Activated naive CD8-positive, alpha-beta T cell (primary cell): Measurements from ENCODE around the gene YES1.

Experiments
- H3K27ac Mint-ChIP-seq: one replicate; pipeline ENCODE4 v1.8.0; 2021; ENCODE audit warnings: mixed read lengths
- H3K27me3 Mint-ChIP-seq: one replicate; pipeline ENCODE4 v1.8.0; 2021; ENCODE audit warnings: mixed read lengths
- H3K36me3 Mint-ChIP-seq: one replicate; pipeline ENCODE4 v1.8.0; 2021; ENCODE audit warnings: mixed read lengths
- H3K4me1 Mint-ChIP-seq: one replicate; pipeline ENCODE4 v1.8.0; 2021; ENCODE audit warnings: low read depth, mixed read lengths
- H3K4me3 Mint-ChIP-seq: one replicate; pipeline ENCODE4 v1.8.0; 2021; ENCODE audit warnings: mild to moderate bottlenecking, mixed read lengths
- H3K9me3 Mint-ChIP-seq: one replicate; pipeline ENCODE4 v1.8.0; 2021; ENCODE audit warnings: low read depth, mixed read lengths

YES1 gene

GRCh38 chr18:832085-832681 is 20.1 kb upstream of the YES1 start:
- peaks cover 28% of the 10 kb centered on the region for H3K4me1 Mint-ChIP-seq
- H3K27me3 Mint-ChIP-seq, result no peaks in the 10 kb centered on the region
- H3K9me3 Mint-ChIP-seq, result no peaks in the 10 kb centered on the region
- no peak overlapping the region for H3K27ac Mint-ChIP-seq
- H3K4me3 Mint-ChIP-seq, result no peak overlapping the region
- H3K36me3 Mint-ChIP-seq, result no peaks in the 10 kb centered on the region

- Mint-ChIP-seq H3K27me3 (no peaks in the 10 kb centered on the region), H3K4me3 (peak overlapping the region; percentile 73), H3K36me3 (no peaks in the 10 kb centered on the region)
Measured at GRCh38 chr18:830315-830901, 18.4 kb upstream of the YES1 start.

GRCh38 chr18:829432-829831 is 17.4 kb upstream of the YES1 start:
- no peaks in the 10 kb centered on the region for H3K27me3 Mint-ChIP-seq
- H3K4me3 Mint-ChIP-seq, result no peak overlapping the region
- no peak overlapping the region for H3K27ac Mint-ChIP-seq
- H3K36me3 Mint-ChIP-seq, result no peaks in the 10 kb centered on the region
- no peaks in the 10 kb centered on the region for H3K9me3 Mint-ChIP-seq
- H3K4me1 Mint-ChIP-seq, result peaks cover 36% of the 10 kb centered on the region

More at GRCh38 chr18:830315-830901, 18.4 kb upstream of the YES1 start:
- Mint-ChIP-seq H3K27ac (peak overlapping the region; percentile 36), H3K4me1 (peaks cover 36% of the 10 kb centered on the region), H3K9me3 (no peaks in the 10 kb centered on the region)

- no peak overlapping the region for H3K27ac Mint-ChIP-seq
- no peaks in the 10 kb centered on the region for H3K27me3 Mint-ChIP-seq
- H3K4me3 Mint-ChIP-seq, result no peak overlapping the region
Measured at GRCh38 chr18:827093-827677, 15.1 kb upstream of the YES1 start.

GRCh38 chr18:825891-826585 is 14.0 kb upstream of the YES1 start:
- Mint-ChIP-seq H3K36me3 (no peaks in the 10 kb centered on the region), H3K27ac (no peak overlapping the region), H3K9me3 (no peaks in the 10 kb centered on the region), H3K4me1 (peaks cover 26% of the 10 kb centered on the region), H3K27me3 (no peaks in the 10 kb centered on the region), H3K4me3 (no peak overlapping the region)

More at GRCh38 chr18:827093-827677, 15.1 kb upstream of the YES1 start:
- Mint-ChIP-seq H3K36me3 (no peaks in the 10 kb centered on the region), H3K9me3 (no peaks in the 10 kb centered on the region), H3K4me1 (peaks cover 34% of the 10 kb centered on the region)

- no peaks in the 10 kb centered on the region for H3K36me3 Mint-ChIP-seq
- H3K27me3 Mint-ChIP-seq, result no peaks in the 10 kb centered on the region
- no peaks in the 10 kb centered on the region for H3K9me3 Mint-ChIP-seq
Measured at GRCh38 chr18:824179-824578, 12.1 kb upstream of the YES1 start.

GRCh38 chr18:820591-821165 is 8.6 kb upstream of the YES1 start:
- Mint-ChIP-seq H3K4me1 (peaks cover 12% of the 10 kb centered on the region), H3K9me3 (no peaks in the 10 kb centered on the region), H3K4me3 (no peak overlapping the region), H3K27ac (no peak overlapping the region), H3K36me3 (no peaks in the 10 kb centered on the region), H3K27me3 (no peaks in the 10 kb centered on the region)

More at GRCh38 chr18:824179-824578, 12.1 kb upstream of the YES1 start:
- H3K4me3 Mint-ChIP-seq, result no peak overlapping the region
- H3K4me1 Mint-ChIP-seq, result peaks cover 15% of the 10 kb centered on the region
- H3K27ac Mint-ChIP-seq, result no peak overlapping the region

GRCh38 chr18:816869-817268 is 4.8 kb upstream of the YES1 start:
- H3K27ac Mint-ChIP-seq, result no peak overlapping the region
- no peaks in the 10 kb centered on the region for H3K27me3 Mint-ChIP-seq
- peaks cover 37% of the 10 kb centered on the region for H3K4me1 Mint-ChIP-seq
- no peak overlapping the region for H3K4me3 Mint-ChIP-seq
- H3K9me3 Mint-ChIP-seq, result no peaks in the 10 kb centered on the region
- H3K36me3 Mint-ChIP-seq, result no peaks in the 10 kb centered on the region

- Mint-ChIP-seq H3K27me3 (no peaks in the 10 kb centered on the region), H3K36me3 (no peaks in the 10 kb centered on the region), H3K9me3 (no peaks in the 10 kb centered on the region), H3K4me1 (peaks cover 38% of the 10 kb centered on the region), H3K27ac (no peak overlapping the region), H3K4me3 (no peak overlapping the region)
Measured at GRCh38 chr18:816088-816653, 4.1 kb upstream of the YES1 start.

GRCh38 chr18:815353-815752 is 3.3 kb upstream of the YES1 start:
- H3K27ac Mint-ChIP-seq, result peak overlapping the region; percentile 34
- no peaks in the 10 kb centered on the region for H3K36me3 Mint-ChIP-seq
- no peaks in the 10 kb centered on the region for H3K27me3 Mint-ChIP-seq
- H3K4me3 Mint-ChIP-seq, result peak overlapping the region; percentile 2
- peaks cover 40% of the 10 kb centered on the region for H3K4me1 Mint-ChIP-seq
- no peaks in the 10 kb centered on the region for H3K9me3 Mint-ChIP-seq

GRCh38 chr18:814300-815084 is 2.5 kb upstream of the YES1 start:
- Mint-ChIP-seq H3K27me3 (no peaks in the 10 kb centered on the region), H3K27ac (no peak overlapping the region), H3K4me1 (peaks cover 47% of the 10 kb centered on the region), H3K4me3 (peak overlapping the region; percentile 12), H3K36me3 (no peaks in the 10 kb centered on the region), H3K9me3 (no peaks in the 10 kb centered on the region)

- Mint-ChIP-seq H3K4me3 (peak overlapping the region; percentile 94), H3K36me3 (no peaks in the 10 kb centered on the region), H3K27ac (peak overlapping the region; percentile 98), H3K27me3 (no peaks in the 10 kb centered on the region), H3K4me1 (peaks cover 56% of the 10 kb centered on the region), H3K9me3 (no peaks in the 10 kb centered on the region)
Measured at GRCh38 chr18:813172-814071, 1.4 kb upstream of the YES1 start.

GRCh38 chr18:812376-813171 is 532 bp upstream of the YES1 start:
- Mint-ChIP-seq H3K4me1 (peaks cover 65% of the 10 kb centered on the region), H3K27me3 (no peaks in the 10 kb centered on the region), H3K9me3 (no peaks in the 10 kb centered on the region), H3K36me3 (no peaks in the 10 kb centered on the region), H3K4me3 (peak overlapping the region; percentile 94), H3K27ac (peak overlapping the region; percentile 98)
